OCI-LY1 (cell line): ENCODE results near the gene C19orf25.

ENCODE experiments used
- H2AFZ ChIP-seq: fragments of 200-600 bp; sonication (generic), shearing (Covaris generic); 2 replicates; pipeline ENCODE4 v1.6.0; 2014; ENCODE audit warnings: antibody characterized with exemption, mild to moderate bottlenecking, low read length
- H3F3A ChIP-seq: fragments of 200-600 bp; sonication (generic), shearing (Covaris generic); 2 replicates; pipeline ENCODE4 v1.6.0; 2014; ENCODE audit warnings: mild to moderate bottlenecking, antibody characterized with exemption, low read length, moderate library complexity; ENCODE audit not compliant: insufficient read depth
- H3K27ac ChIP-seq: fragments of 200-600 bp; sonication (generic); 2 replicates; pipeline ENCODE4 v1.5.1; 2014; ENCODE audit warnings: low read length, mixed run types, mild to moderate bottlenecking, low read depth; ENCODE audit not compliant: poor library complexity, severe bottlenecking
- H3K27me3 ChIP-seq: fragments of 200-600 bp; sonication (generic); 2 replicates; pipeline ENCODE4 v1.6.0; 2014; ENCODE audit warnings: antibody characterized with exemption, mild to moderate bottlenecking, low read length, moderate library complexity; ENCODE audit not compliant: insufficient read depth
- H3K36me3 ChIP-seq: fragments of 200-600 bp; sonication (generic); 2 replicates; pipeline ENCODE4 v1.6.1; 2014; ENCODE audit warnings: mild to moderate bottlenecking, antibody characterized with exemption, low read length, moderate library complexity, mixed read lengths; ENCODE audit not compliant: insufficient read depth
- H3K4me1 ChIP-seq: fragments of 200-600 bp; sonication (generic); 2 replicates; pipeline ENCODE4 v1.5.1; 2014; ENCODE audit warnings: mild to moderate bottlenecking, low read length, moderate library complexity; ENCODE audit not compliant: insufficient read depth, severe bottlenecking
- H3K4me2 ChIP-seq: fragments of 200-600 bp; sonication (generic), shearing (Covaris generic); 2 replicates; pipeline ENCODE4 v1.6.1; 2014; ENCODE audit warnings: low read length
- H3K4me3 ChIP-seq: fragments of 200-600 bp; sonication (generic); 2 replicates; pipeline ENCODE4 v1.5.1; 2014; ENCODE audit warnings: low read length, low read depth, mild to moderate bottlenecking, mixed read lengths; ENCODE audit not compliant: poor library complexity, severe bottlenecking
- H3K79me2 ChIP-seq: fragments of 200-600 bp; shearing (Covaris generic); 2 replicates; pipeline ENCODE4 v1.6.1; 2016; ENCODE audit warnings: mixed run types, low read length, mixed read lengths; ENCODE audit not compliant: insufficient read depth
- H3K9ac ChIP-seq: fragments of 200-600 bp; sonication (generic), shearing (Covaris generic); 2 replicates; pipeline ENCODE4 v1.6.1; 2014; ENCODE audit warnings: mild to moderate bottlenecking, low read length, mixed read lengths
- H3K9me2 ChIP-seq: fragments of 200-600 bp; sonication (generic), shearing (Covaris generic); 2 replicates; pipeline ENCODE4 v1.6.1; 2014; ENCODE audit warnings: low read depth, mild to moderate bottlenecking, low read length, mixed read lengths
- H3K9me3 ChIP-seq: fragments of 200-600 bp; shearing (Covaris generic); 2 replicates; pipeline ENCODE4 v1.6.1; 2014; ENCODE audit warnings: low read length, mixed read lengths
- H4K20me1 ChIP-seq: fragments of 200-600 bp; sonication (generic), shearing (Covaris generic); 2 replicates; pipeline ENCODE4 v1.6.0; 2016; ENCODE audit warnings: mild to moderate bottlenecking, low read length; ENCODE audit not compliant: insufficient read depth
- CTCF ChIP-seq: fragments of 200-600 bp; sonication (generic), shearing (Covaris generic); IDR thresholded peaks from 2 replicates; pipeline ENCODE4 v1.5.1; 2017; ENCODE audit warnings: mild to moderate bottlenecking, antibody characterized with exemption, low read length, moderate library complexity, mixed read lengths
- EZH2 ChIP-seq: fragments of 200-600 bp; sonication (generic), shearing (Covaris generic); IDR thresholded peaks from 2 replicates; pipeline ENCODE4 v1.8.0; 2017; ENCODE audit warnings: borderline replicate concordance, mixed run types, mild to moderate bottlenecking, antibody characterized with exemption, low read length, moderate library complexity, mixed read lengths

Gene C19orf25

GRCh38 chr19:1455002-1455335, 24.0 kb downstream of the C19orf25 start:
- Histone ChIP-seq H3F3A (no peaks in the 10 kb centered on the region), H3K27ac (no peak overlapping the region), H3K4me1 (peaks cover 3% of the 10 kb centered on the region), H4K20me1 (no peaks in the 10 kb centered on the region), H3K9me2 (no peaks in the 10 kb centered on the region), H3K4me2 (peak overlapping the region; percentile 15; the same call in 1 of the 2 replicates), H3K36me3 (no peaks in the 10 kb centered on the region), H3K9ac (no peak overlapping the region), H3K79me2 (no peaks in the 10 kb centered on the region), H3K4me3 (no peak overlapping the region), H3K27me3 (no peaks in the 10 kb centered on the region; the same call in 1 of the 2 replicates), H2AFZ (no peak overlapping the region), H3K9me3 (no peaks in the 10 kb centered on the region)
- TF ChIP-seq CTCF (no peak), EZH2 (no peak)

DNA sequence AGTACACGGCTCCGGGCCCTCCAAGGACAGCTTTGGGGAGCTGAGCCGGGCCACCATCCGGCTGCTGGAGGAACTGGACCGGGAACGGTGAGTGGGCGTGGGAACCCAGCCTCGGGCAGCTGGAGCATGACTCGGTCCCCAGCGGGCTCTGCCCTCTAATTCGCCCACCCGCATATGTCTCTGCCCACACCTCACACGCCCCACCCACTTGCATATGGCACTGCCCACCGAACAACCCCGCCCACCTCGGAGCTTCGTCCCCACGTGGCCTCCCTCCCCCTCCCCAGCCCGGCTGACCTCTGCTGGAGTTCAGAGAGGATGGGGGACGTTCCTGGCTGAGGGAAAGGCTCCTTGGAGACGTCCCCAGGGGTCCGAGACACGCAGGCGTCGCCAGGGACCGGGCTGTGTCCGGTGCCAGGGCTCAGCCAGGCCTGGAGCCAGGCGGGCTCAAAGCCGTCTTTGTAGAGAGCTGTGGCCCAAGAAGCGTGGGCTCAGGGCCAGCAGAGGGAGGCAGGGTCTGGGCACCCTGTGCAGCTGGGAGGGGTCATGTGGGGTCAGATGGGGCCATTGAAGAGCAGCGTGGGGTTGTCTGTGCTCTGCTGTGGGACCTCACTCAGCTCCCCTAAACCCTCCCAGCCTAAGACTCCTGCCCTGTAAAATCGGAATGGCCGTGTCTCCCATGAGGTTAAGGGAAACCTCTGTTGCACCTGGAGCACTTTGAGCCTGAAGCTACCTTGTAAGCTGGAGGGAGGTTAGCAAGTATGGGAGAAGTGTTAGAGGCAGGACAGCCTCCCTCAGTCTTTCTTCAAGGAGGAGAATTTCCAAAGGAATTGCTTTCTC, 25.3 kb downstream of the C19orf25 start:
- H3K9me2 ChIP-seq, result no peaks in the 10 kb centered on the region
- H3K9ac ChIP-seq, result no peak overlapping the region
- H3K4me3 ChIP-seq, result no peak overlapping the region
- H3K4me1 ChIP-seq, result peaks cover 3% of the 10 kb centered on the region
- peaks cover 5% of the 10 kb centered on the region; the same call in 1 of the 2 replicates for H3K27me3 ChIP-seq
- H3K79me2 ChIP-seq, result no peaks in the 10 kb centered on the region
- H3K4me2 ChIP-seq, result no peak overlapping the region
- H2AFZ ChIP-seq, result no peak overlapping the region
- no peaks in the 10 kb centered on the region for H4K20me1 ChIP-seq
- H3K27ac ChIP-seq, result no peak overlapping the region
- H3F3A ChIP-seq, result no peaks in the 10 kb centered on the region
- no peaks in the 10 kb centered on the region for H3K9me3 ChIP-seq
- no peak for TF ChIP-seq CTCF
- no peak for TF ChIP-seq EZH2
- no peaks in the 10 kb centered on the region for H3K36me3 ChIP-seq

- Histone ChIP-seq H3K36me3 (no peaks in the 10 kb centered on the region), H3K9me3 (no peaks in the 10 kb centered on the region), H3K79me2 (no peaks in the 10 kb centered on the region), H3K9me2 (no peaks in the 10 kb centered on the region), H2AFZ (no peak overlapping the region), H4K20me1 (no peaks in the 10 kb centered on the region), H3K9ac (no peak overlapping the region), H3K27ac (no peak overlapping the region), H3K4me2 (no peak overlapping the region), H3F3A (no peaks in the 10 kb centered on the region), H3K4me3 (no peak overlapping the region), H3K4me1 (peaks cover 3% of the 10 kb centered on the region), H3K27me3 (peaks cover 5% of the 10 kb centered on the region; the same call in 1 of the 2 replicates)
- TF ChIP-seq EZH2 (no peak), CTCF (no peak)
These were observed 26.1 kb downstream of the C19orf25 start for GRCh38 chr19:1452802-1453524.
